Parathyroid adenoma (tissue), 2 donors: ENCODE results near the gene NAGLU.

Experiments
- H2AFZ ChIP-seq: fragments of 300-600 bp; sonication (generic); one replicate; pipeline ENCODE4 v1.7.0; 2017; ENCODE audit warnings: antibody characterized with exemption, mild to moderate bottlenecking
- H3K27ac ChIP-seq: fragments of 300-600 bp; sonication (generic); one replicate; pipeline ENCODE4 v1.7.0; 2017
- H3K27me3 ChIP-seq: fragments of 300-600 bp; sonication (generic); one replicate; pipeline ENCODE4 v1.7.0; 2017; ENCODE audit warnings: low read length; ENCODE audit not compliant: control insufficient read depth, insufficient read depth
- H3K36me3 ChIP-seq: fragments of 300-600 bp; sonication (generic); one replicate; pipeline ENCODE4 v1.7.0; 2017; ENCODE audit warnings: low read length; ENCODE audit not compliant: control insufficient read depth, insufficient read depth
- H3K4me1 ChIP-seq: fragments of 300-600 bp; sonication (generic); one replicate; pipeline ENCODE4 v1.7.0; 2017; ENCODE audit warnings: control low read depth
- H3K4me2 ChIP-seq: fragments of 300-600 bp; sonication (generic); one replicate; pipeline ENCODE4 v1.7.0; 2017; ENCODE audit warnings: low read length
- H3K4me3 ChIP-seq: fragments of 300-600 bp; sonication (generic); one replicate; pipeline ENCODE4 v1.7.0; 2017; ENCODE audit warnings: low read depth, low read length
- H3K79me2 ChIP-seq: fragments of 300-600 bp; sonication (generic); one replicate; pipeline ENCODE4 v1.7.0; 2017; ENCODE audit warnings: control low read depth
- H3K9ac ChIP-seq: fragments of 300-600 bp; sonication (generic); one replicate; pipeline ENCODE4 v1.7.0; 2017; ENCODE audit warnings: mild to moderate bottlenecking
- H3K9me3 ChIP-seq: fragments of 300-600 bp; sonication (generic); one replicate; pipeline ENCODE4 v1.7.0; 2017; ENCODE audit warnings: low read length; ENCODE audit not compliant: control insufficient read depth
- CTCF ChIP-seq: fragments of 300-600 bp; sonication (generic); IDR thresholded peaks from one replicate; pipeline ENCODE4 v1.7.0; 2017; ENCODE audit warnings: antibody characterized with exemption, mild to moderate bottlenecking
- donor health status: primary hyperparathyroidism.

The NAGLU gene

GRCh38 chr17:42522263-42522790 lies 13.7 kb upstream of the NAGLU start:
- Histone ChIP-seq H3K4me2 (no peak overlapping the region), H3K4me3 (no peak overlapping the region), H3K27ac (peak overlapping the region; percentile 11), H3K9ac (no peak overlapping the region), H2AFZ (no peak overlapping the region), H3K9me3 (no peaks in the 10 kb centered on the region), H3K79me2 (no peaks in the 10 kb centered on the region), H3K27me3 (no peaks in the 10 kb centered on the region), H3K4me1 (peaks cover 39% of the 10 kb centered on the region), H3K36me3 (no peaks in the 10 kb centered on the region)
- TF ChIP-seq CTCF, result no peak

- Histone ChIP-seq H3K27me3 (no peaks in the 10 kb centered on the region), H3K79me2 (no peaks in the 10 kb centered on the region), H3K4me3 (no peak overlapping the region), H2AFZ (no peak overlapping the region), H3K4me2 (no peak overlapping the region), H3K36me3 (no peaks in the 10 kb centered on the region), H3K9me3 (no peaks in the 10 kb centered on the region), H3K27ac (peak overlapping the region; percentile 11), H3K9ac (no peak overlapping the region), H3K4me1 (peaks cover 39% of the 10 kb centered on the region)
- TF ChIP-seq CTCF, result no peak
Measured at GRCh38 chr17:42522798-42523278, 13.2 kb upstream of the NAGLU start.

- H3K27me3 ChIP-seq, result no peaks in the 10 kb centered on the region
- H3K4me3 ChIP-seq, result no peak overlapping the region
- no peak overlapping the region for H3K27ac ChIP-seq
- no peak overlapping the region for H2AFZ ChIP-seq
- peaks cover 17% of the 10 kb centered on the region for H3K4me1 ChIP-seq
- no peaks in the 10 kb centered on the region for H3K9me3 ChIP-seq
- no peak for TF ChIP-seq CTCF
- H3K36me3 ChIP-seq, result no peaks in the 10 kb centered on the region
- no peaks in the 10 kb centered on the region for H3K79me2 ChIP-seq
- H3K4me2 ChIP-seq, result no peak overlapping the region
- H3K9ac ChIP-seq, result no peak overlapping the region
Measured at GRCh38 chr17:42525221-42525620, 10.8 kb upstream of the NAGLU start.

- Histone ChIP-seq H3K79me2 (no peaks in the 10 kb centered on the region), H3K9me3 (no peaks in the 10 kb centered on the region), H3K27ac (no peak overlapping the region), H3K36me3 (no peaks in the 10 kb centered on the region), H3K4me2 (no peak overlapping the region), H2AFZ (no peak overlapping the region), H3K4me3 (no peak overlapping the region), H3K27me3 (no peaks in the 10 kb centered on the region), H3K9ac (no peak overlapping the region), H3K4me1 (peaks cover 9% of the 10 kb centered on the region)
- no peak for TF ChIP-seq CTCF
Measured at GRCh38 chr17:42526031-42526444, 10.0 kb upstream of the NAGLU start.

GRCh38 chr17:42527932-42528331 lies 8.1 kb upstream of the NAGLU start:
- Histone ChIP-seq H3K27me3 (no peaks in the 10 kb centered on the region), H3K79me2 (no peaks in the 10 kb centered on the region), H3K4me3 (no peak overlapping the region), H3K4me2 (no peak overlapping the region), H3K36me3 (no peaks in the 10 kb centered on the region), H3K4me1 (peaks cover 7% of the 10 kb centered on the region), H3K9ac (no peak overlapping the region), H3K9me3 (no peaks in the 10 kb centered on the region), H2AFZ (no peak overlapping the region), H3K27ac (no peak overlapping the region)
- no peak for TF ChIP-seq CTCF
